HG03354 (cell line): ENCODE results near the gene NR6A1.
"Not testable (repeated sequence)": the region's sequence is repeated elsewhere in the genome, so short reads cannot be mapped to it uniquely, and the experiment has no call there.

Experiments
- ATAC-seq: cut with Tn5 transposase; IDR thresholded peaks from one replicate; pipeline ENCODE4 v1.9.1; 2021; ENCODE audit warnings: mild to moderate bottlenecking; ENCODE audit not compliant: unreplicated experiment, poor library complexity, severe bottlenecking

Gene NR6A1

DNA sequence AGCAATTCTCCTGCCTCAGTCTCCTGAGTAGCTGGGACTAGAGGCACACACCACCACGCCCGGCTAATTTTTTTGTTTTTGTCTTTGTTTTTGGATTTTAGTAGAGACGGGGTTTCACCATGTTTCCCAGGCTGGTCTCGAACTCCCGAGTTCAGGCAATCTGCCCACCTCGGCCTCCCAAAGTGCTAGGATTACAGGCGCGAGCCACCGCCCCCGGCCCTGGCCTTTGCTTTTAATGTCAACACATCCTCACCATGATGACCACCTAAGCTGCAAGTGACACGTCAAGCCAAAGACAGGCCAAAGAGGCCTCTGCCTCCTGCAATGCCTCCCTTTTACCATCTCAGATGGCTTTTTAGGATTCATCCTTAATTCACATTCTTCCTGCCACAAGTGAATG is 142.4 kb downstream of the NR6A1 start:
- no peak for ATAC-seq

DNA sequence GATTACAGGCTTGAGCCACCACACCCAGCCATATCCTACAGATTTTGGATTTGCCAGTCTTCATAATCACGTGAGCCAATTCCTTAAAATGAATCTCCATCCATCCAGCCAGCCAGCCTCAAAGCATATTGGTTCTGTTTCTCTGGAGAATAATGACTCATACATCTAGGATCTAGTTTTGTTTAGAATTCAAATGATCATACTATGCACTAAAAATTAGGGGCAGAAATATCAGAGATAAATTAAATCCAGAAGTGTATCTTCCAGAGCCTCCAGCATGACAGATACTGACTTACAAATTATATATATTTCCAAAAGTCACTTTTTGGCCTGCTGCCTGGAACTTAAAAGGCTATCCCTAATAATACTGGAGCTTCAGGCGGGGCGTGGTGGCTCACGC is 144.8 kb downstream of the NR6A1 start:
- no peak for ATAC-seq

GRCh38 chr9:124625087-124625486 is 146.0 kb downstream of the NR6A1 start:
- no peak for ATAC-seq

DNA sequence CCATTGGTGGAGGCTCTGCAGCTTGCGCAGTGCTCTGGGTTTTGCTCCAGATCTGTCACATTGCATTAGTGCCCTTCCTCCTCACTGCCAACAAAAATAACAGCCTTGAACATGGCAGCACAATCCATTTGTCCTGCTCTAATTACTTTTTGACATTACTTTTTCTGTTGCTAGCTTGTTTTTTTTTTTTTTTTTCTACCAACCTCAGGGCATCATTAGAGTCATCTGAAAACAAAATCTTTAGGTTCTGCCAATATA is 146.4 kb downstream of the NR6A1 start:
- ATAC-seq = no peak

DNA sequence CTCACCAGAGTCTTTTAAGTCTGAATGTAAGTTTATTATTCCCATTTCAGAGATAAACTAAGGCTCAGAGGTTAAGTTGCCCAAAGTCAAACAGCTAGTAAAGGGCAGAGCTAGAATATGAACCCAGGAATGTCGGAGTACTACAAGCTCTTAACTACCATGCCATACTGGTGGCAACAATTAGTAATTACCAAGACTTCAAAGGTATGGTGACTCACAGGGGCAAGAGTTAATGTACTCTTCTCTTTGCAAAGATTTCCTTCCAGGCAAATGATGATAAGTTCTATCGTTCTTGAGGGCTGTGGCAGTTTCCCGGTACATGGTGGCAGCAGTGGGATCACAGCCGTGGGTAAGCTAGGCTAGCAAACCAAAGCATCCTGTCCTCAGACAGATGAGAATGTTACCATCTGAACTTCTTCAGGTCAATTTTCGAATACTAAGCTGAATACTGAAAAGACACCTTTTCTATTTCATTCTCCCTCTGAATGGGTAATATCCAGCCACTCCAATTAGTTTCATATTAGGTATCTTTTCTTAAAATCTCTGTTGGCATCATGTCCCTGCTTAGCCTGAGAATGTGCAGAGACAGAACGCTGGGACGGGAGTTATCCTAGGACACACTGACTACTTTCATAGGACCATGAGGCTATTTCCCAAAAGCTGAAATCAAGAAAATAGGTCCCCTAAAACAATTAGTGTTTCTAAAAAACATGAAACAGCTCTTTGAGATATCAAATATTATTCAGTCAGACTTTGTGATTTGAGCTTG is 147.0 kb downstream of the NR6A1 start:
- ATAC-seq = no peak

DNA sequence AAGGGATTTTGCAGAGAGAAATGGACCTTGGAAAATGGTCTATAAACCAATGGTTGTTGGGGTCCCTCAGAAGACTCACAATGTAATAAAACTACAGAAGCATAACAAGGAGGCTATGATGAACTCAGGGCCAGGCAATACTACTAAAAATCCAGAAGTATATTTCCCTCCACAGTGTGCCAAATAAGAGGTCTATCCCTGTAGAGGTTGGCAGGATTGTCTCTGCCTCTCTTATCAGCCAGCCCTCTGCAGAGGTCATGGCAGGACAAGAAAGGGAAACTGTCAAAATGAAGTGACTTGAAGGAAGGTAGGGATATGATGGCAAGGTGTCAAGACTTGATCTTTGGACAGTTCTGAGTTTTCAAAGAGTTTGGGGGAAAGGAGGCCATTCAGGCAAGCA is 148.2 kb downstream of the NR6A1 start:
- ATAC-seq = no peak

GRCh38 chr9:124621371-124622328 is 149.5 kb downstream of the NR6A1 start:
- ATAC-seq = peak; percentile 71

GRCh38 chr9:124618476-124618875 is 152.6 kb downstream of the NR6A1 start:
- ATAC-seq = no peak

DNA sequence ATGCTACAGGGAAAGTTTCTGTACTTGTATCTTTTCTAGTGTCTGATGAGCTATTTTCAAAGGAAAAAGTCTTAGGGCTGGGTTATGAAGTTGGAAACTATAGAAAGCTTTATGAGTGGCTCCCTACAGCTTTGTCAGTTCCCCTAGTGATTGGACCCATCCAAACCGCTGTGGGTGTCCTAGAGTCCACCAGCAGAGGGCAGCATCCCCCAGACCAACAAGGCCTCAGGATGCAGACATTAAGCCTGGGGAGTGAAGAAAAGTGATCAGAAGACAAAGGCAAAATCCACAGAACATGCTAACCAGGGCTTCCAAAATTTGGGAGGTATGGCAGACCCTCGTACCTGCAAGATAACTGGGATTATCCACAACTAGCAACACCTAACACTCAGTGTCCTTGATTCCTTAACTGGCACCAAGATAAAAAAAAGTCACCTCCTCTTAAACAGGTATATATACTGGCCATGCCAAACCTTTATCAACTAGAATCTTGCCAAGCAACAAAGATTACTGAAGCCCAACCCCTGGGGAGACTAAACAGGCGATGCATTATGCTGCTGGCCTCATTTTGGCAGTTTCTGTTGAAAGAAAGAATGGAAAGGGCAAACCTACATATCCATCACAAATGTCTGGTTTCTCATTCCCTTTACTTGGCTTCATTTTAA is 153.5 kb downstream of the NR6A1 start:
- no peak for ATAC-seq

GRCh38 chr9:124616961-124617360 is 154.2 kb downstream of the NR6A1 start:
- ATAC-seq = no peak

DNA sequence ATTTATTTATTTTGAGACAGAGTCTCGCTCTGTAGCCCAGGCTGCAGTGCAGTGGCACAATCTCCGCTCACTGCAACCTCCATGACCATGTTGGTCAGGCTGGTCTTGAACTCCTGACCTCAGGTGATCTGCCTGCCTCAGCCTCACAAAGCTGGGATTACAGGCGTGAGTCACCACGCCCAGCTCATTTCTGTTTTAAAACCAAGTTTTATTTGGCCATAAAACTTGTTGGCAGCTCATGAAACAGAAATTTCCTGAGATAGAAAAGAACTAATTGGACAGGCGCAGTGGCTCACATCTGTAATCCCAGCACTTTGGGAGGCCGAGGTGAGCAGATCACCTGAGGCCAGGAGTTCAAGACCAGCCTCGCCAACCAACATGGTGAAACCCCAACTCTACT is 155.3 kb downstream of the NR6A1 start:
- not testable (repeated sequence) for ATAC-seq

DNA sequence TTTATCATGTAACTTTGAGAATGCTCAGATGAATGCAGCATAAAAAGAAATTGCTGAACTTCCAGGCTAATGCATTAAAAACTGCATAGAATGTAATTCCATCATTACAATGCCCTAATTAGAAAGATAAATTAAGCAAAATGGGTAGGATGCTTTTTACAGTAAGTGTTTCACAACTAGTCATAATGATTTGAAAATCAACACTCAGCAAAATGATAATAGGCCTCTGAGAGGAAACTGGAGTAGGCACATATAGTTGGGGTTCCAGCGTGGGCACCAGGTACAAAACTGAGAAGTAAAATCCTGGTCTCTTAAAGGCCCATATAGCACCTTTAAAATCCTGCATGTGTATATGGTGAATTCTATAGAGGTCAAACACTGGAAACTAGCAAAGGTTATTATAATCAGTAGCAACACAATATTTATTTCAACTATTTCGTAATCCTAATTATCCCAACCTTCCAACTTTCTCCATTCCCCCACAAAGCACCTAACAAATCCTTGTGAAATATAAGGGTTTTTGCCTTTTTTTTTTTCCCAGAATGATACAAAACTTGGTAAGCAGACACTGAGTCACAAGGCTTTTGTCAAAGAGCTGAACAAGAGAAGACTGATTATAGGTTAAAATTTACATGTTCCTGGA is 155.9 kb downstream of the NR6A1 start:
- no peak for ATAC-seq

DNA sequence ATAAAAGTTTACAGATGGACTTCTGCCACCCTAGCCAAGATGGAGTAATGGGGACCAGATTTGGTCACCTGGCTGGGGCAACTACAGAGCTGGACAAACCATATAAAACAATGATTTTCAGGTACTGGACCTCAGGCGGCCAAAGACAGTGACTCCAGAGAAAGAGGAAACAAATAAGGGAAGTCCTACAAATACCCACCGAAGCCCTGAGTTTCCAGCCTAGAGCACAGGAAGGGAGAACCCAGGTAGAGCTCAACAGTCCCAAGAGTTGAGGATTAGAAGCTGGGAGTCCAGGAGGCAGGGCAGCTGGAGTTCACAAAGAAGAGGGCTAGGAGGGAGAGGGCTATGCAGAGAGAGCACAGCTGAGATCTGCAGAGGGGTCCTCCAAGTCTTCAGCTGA is 157.3 kb downstream of the NR6A1 start:
- ATAC-seq = no peak

DNA sequence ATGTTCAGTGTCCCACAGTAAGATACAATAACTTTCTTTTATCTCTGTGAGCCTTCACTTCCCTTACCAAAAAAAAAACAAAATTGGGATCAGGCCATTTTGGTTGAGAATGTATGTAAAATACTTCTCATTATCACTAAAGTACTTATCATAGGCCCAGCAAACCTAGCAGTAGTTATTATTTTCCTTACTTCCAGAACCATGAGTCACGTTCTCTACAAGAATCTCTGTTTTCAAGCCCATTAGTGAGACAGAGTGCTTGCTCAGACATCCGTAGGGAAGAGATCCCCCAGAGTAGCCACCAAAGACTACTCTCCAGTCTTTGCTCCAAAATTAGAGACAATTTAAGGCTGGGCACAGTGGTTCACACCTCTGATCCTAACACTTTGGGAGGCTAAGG is 160.0 kb downstream of the NR6A1 start:
- ATAC-seq = no peak

GRCh38 chr9:124606027-124606426 is 165.1 kb downstream of the NR6A1 start:
- no peak for ATAC-seq

- ATAC-seq = no peak
Measured at GRCh38 chr9:124605258-124605657, 165.9 kb downstream of the NR6A1 start.

DNA sequence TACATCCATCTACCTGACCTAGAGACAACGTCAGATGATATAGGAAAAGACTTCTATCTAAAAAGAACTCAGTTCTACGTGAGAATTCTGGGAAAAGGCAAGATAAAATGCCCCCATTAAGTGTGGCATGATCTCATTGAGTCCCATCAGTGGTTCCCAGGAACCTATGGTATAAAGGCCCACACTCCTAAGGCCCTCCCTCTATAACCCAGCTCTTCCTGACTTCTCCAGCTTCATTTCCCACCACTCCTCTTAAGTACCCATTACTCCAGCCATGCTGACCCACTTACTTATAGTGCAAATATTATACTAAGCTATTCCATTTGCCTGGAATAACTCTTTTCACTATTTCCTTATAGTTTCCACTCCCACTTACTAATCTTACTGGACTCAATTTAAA is 168.5 kb downstream of the NR6A1 start:
- no peak for ATAC-seq

DNA sequence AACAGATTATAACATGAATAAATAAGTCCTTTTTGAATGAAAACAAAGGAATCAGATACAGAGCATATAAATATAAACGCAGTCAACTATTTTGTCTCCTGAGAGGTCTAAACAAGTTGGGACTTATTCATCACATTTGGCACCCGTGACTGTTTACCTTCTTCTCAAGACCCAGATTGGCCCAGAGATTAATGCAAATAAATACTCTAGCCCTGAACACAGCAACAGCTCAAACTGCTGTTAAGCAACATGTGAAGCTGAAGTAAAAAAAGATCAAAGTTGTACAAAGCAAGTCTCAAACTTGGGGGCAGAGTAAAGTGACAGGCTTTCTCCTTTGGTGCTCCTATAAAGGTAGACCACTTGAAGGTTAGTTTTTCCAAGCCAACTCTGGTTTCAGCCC is 168.9 kb downstream of the NR6A1 start:
- ATAC-seq = no peak

- ATAC-seq = no peak
Measured at GRCh38 chr9:124600407-124600806, 170.7 kb downstream of the NR6A1 start.

- ATAC-seq = no peak
Measured at GRCh38 chr9:124599121-124599795, 171.9 kb downstream of the NR6A1 start.
